ENCODE results near the gene KIF3B.
A peak's percentile ranks its signal among the peaks of the same experiment; 100 is the strongest.
"Not testable (repeated sequence)": the region's sequence is repeated elsewhere in the genome, so short reads cannot be mapped to it uniquely, and the experiment has no call there.

KIF3B gene

GRCh38 chr20:32285621-32286371, 8.3 kb downstream of the KIF3B start:
- DNase-seq (ENCODE audit: extremely low read depth, insufficient read length), result peak; percentile 74
- Histone ChIP-seq H3K36me3 (ENCODE audit: control insufficient read depth, insufficient read depth, low read length) (peaks cover 3% of the 10 kb centered on the region), H3K27me3 (replicated peaks; ENCODE audit: control insufficient read depth, insufficient read depth, low read length) (no peaks in the 10 kb centered on the region), H3K4me3 (replicated peaks; ENCODE audit: low read depth, low read length) (peak overlapping the region; percentile 36)
- TF ChIP-seq CTCF (IDR thresholded peaks at IDR 0.05; ENCODE audit: insufficient read depth, low read length, poor library complexity, severe bottlenecking), result no peak

- no peak for DNase-seq (ENCODE audit: extremely low read depth, insufficient read length)
- no peak overlapping the region for H3K4me3 ChIP-seq (replicated peaks; ENCODE audit: low read depth, low read length)
- no peaks in the 10 kb centered on the region; the same call in 1 of the 2 replicates for H3K36me3 ChIP-seq (ENCODE audit: control insufficient read depth, insufficient read depth, low read length)
- no peaks in the 10 kb centered on the region for H3K27me3 ChIP-seq (replicated peaks; ENCODE audit: control insufficient read depth, insufficient read depth, low read length)
- TF ChIP-seq CTCF (IDR thresholded peaks at IDR 0.05; ENCODE audit: insufficient read depth, low read length, poor library complexity, severe bottlenecking), result no peak
These were observed 9.8 kb downstream of the KIF3B start for GRCh38 chr20:32287231-32287638.

- Histone ChIP-seq H3K36me3 (ENCODE audit: control insufficient read depth, insufficient read depth, low read length) (no peaks in the 10 kb centered on the region; the same call in none of the 2 replicates), H3K27me3 (replicated peaks; ENCODE audit: control insufficient read depth, insufficient read depth, low read length) (no peaks in the 10 kb centered on the region), H3K4me3 (replicated peaks; ENCODE audit: low read depth, low read length) (no peak overlapping the region)
- no peak for DNase-seq (ENCODE audit: extremely low read depth, insufficient read length)
- TF ChIP-seq CTCF (IDR thresholded peaks at IDR 0.05; ENCODE audit: insufficient read depth, low read length, poor library complexity, severe bottlenecking), result no peak
These were observed 10.9 kb downstream of the KIF3B start for GRCh38 chr20:32288225-32288849.

GRCh38 chr20:32289299-32289660, 11.8 kb downstream of the KIF3B start:
- DNase-seq (ENCODE audit: extremely low read depth, insufficient read length); H3K27me3 ChIP-seq (replicated peaks; ENCODE audit: control insufficient read depth, insufficient read depth, low read length); H3K4me3 ChIP-seq (replicated peaks; ENCODE audit: low read depth, low read length); H3K36me3 ChIP-seq (ENCODE audit: control insufficient read depth, insufficient read depth, low read length): not testable (repeated sequence)

GRCh38 chr20:32289661-32290431, 12.4 kb downstream of the KIF3B start:
- no peak for TF ChIP-seq CTCF (IDR thresholded peaks at IDR 0.05; ENCODE audit: insufficient read depth, low read length, poor library complexity, severe bottlenecking)
- H3K27me3 ChIP-seq (replicated peaks; ENCODE audit: control insufficient read depth, insufficient read depth, low read length), result no peaks in the 10 kb centered on the region
- no peak for DNase-seq (ENCODE audit: extremely low read depth, insufficient read length)
- H3K4me3 ChIP-seq (replicated peaks; ENCODE audit: low read depth, low read length), result no peak overlapping the region
- H3K36me3 ChIP-seq (ENCODE audit: control insufficient read depth, insufficient read depth, low read length), result no peaks in the 10 kb centered on the region; the same call in none of the 2 replicates

- no peaks in the 10 kb centered on the region; the same call in none of the 2 replicates for H3K36me3 ChIP-seq (ENCODE audit: control insufficient read depth, insufficient read depth, low read length)
- no peak for TF ChIP-seq CTCF (IDR thresholded peaks at IDR 0.05; ENCODE audit: insufficient read depth, low read length, poor library complexity, severe bottlenecking)
- H3K27me3 ChIP-seq (replicated peaks; ENCODE audit: control insufficient read depth, insufficient read depth, low read length), result no peaks in the 10 kb centered on the region
- H3K4me3 ChIP-seq (replicated peaks; ENCODE audit: low read depth, low read length), result no peak overlapping the region
- DNase-seq (ENCODE audit: extremely low read depth, insufficient read length), result no peak
These were observed 13.7 kb downstream of the KIF3B start for GRCh38 chr20:32291166-32291565.

Measured in GM06990 (cell line).